Lower leg skin (tissue), 3 donors: ENCODE results near the gene CYSTM1.

Experiments
- CTCF ChIP-seq, 3 donors: fragments of 450-650 bp; IDR thresholded peaks; one replicate each; pipeline ENCODE4 v1.5.1; 2016; ENCODE audit warnings: antibody characterized with exemption in 3 of 3, mild to moderate bottlenecking in 3 of 3, moderate library complexity in 2 of 3
- POLR2A ChIP-seq, 2 donors: fragments of 450-650 bp; IDR thresholded peaks; one replicate each; pipeline ENCODE4 v1.6.1; 2016 to 2017; ENCODE audit warnings: antibody characterized with exemption in 2 of 2, mild to moderate bottlenecking in 1 of 2, moderate library complexity in 1 of 2

GRCh38 chr5:140159014-140159927, 15.7 kb upstream of the CYSTM1 start:
- TF ChIP-seq POLR2A (IDR thresholded peaks at IDR 0.05) (no peak), CTCF (IDR thresholded peaks at IDR 0.05) (no peak)
